Brain pericyte (primary cell): ENCODE data around the gene RNF213.

ENCODE experiments used
- DNase-seq: peaks from one replicate; pipeline ENCODE4 v3.0.0-alpha.2; 2012; ENCODE audit warnings: low read depth, low spot score

The RNF213 gene

GRCh38 chr17:80260791-80261158, at the start of gene RNF213:
TSS of gene RNF213 (plus strand) at chr17:80260852. CDS start at chr17:80263682, 2,830 bp downstream.
- DNase-seq: no peak

GRCh38 chr17:80212109-80212508, 48.5 kb upstream of the RNF213 start:
- DNase-seq: no peak

GRCh38 chr17:80212511-80212910, 48.1 kb upstream of the RNF213 start:
- no peak for DNase-seq

GRCh38 chr17:80212962-80213642, 47.5 kb upstream of the RNF213 start:
- no peak for DNase-seq

- DNase-seq: no peak
Measured at GRCh38 chr17:80213643-80213975, 47.0 kb upstream of the RNF213 start.

GRCh38 chr17:80214012-80214877, 46.4 kb upstream of the RNF213 start:
- DNase-seq: no peak

GRCh38 chr17:80214878-80215210, 45.8 kb upstream of the RNF213 start:
- no peak for DNase-seq

- no peak for DNase-seq
Measured at GRCh38 chr17:80216473-80217456, 43.9 kb upstream of the RNF213 start.

- no peak for DNase-seq
Measured at GRCh38 chr17:80217703-80218362, 42.8 kb upstream of the RNF213 start.

- no peak for DNase-seq
Measured at GRCh38 chr17:80218391-80218790, 42.3 kb upstream of the RNF213 start.

GRCh38 chr17:80219013-80219762, 41.5 kb upstream of the RNF213 start:
- no peak for DNase-seq

GRCh38 chr17:80219763-80220053, 40.9 kb upstream of the RNF213 start:
- DNase-seq: no peak

GRCh38 chr17:80220054-80220735, 40.5 kb upstream of the RNF213 start, which contains the start of the genes SGSH and SLC26A11:
TSS of gene SGSH (minus strand) at chr17:80220333. CDS start at chr17:80220313, 20 bp downstream.
TSS of gene SLC26A11 (plus strand) at chr17:80220427. CDS start at chr17:80221561, 1,134 bp downstream.
- DNase-seq: no peak

- no peak for DNase-seq
Measured at GRCh38 chr17:80220736-80221215, 39.9 kb upstream of the RNF213 start.

- DNase-seq: no peak
Measured at GRCh38 chr17:80221351-80222105, 39.1 kb upstream of the RNF213 start.

GRCh38 chr17:80222376-80223141, 38.1 kb upstream of the RNF213 start:
- DNase-seq: no peak

GRCh38 chr17:80223142-80223815, 37.4 kb upstream of the RNF213 start:
- DNase-seq: no peak
